ENCODE data around the gene MPZL2.

MPZL2 gene

GRCh38 chr11:118272001-118272400 lies 7.9 kb upstream of the MPZL2 start:
- TF ChIP-seq CTCF (conservative IDR thresholded peaks at IDR 0.05): no peak
- H3K27ac ChIP-seq: no peak overlapping the region; the same call in 1 of the 2 replicates

GRCh38 chr11:118267486-118267885 lies 3.4 kb upstream of the MPZL2 start:
- no peak overlapping the region for H3K27ac ChIP-seq
- no peak for TF ChIP-seq CTCF (conservative IDR thresholded peaks at IDR 0.05)

- no peak overlapping the region for H3K27ac ChIP-seq
- no peak for TF ChIP-seq CTCF (conservative IDR thresholded peaks at IDR 0.05)
Measured at GRCh38 chr11:118265954-118266353, 1.9 kb upstream of the MPZL2 start.

GRCh38 chr11:118264569-118265465 lies 720 bp upstream of the MPZL2 start:
- H3K27ac ChIP-seq: peak overlapping the region; percentile 85
- TF ChIP-seq CTCF (conservative IDR thresholded peaks at IDR 0.05): no peak; the same call in none of the 2 replicates

GRCh38 chr11:118263112-118263511 lies 985 bp downstream of the MPZL2 start:
- TF ChIP-seq CTCF (conservative IDR thresholded peaks at IDR 0.05): no peak
- H3K27ac ChIP-seq: peak overlapping the region; percentile 85

GRCh38 chr11:118260353-118260752 lies 3.7 kb downstream of the MPZL2 start:
- no peak overlapping the region for H3K27ac ChIP-seq
- no peak for TF ChIP-seq CTCF (conservative IDR thresholded peaks at IDR 0.05)

GRCh38 chr11:118259138-118259537 lies 5.0 kb downstream of the MPZL2 start:
- TF ChIP-seq CTCF (conservative IDR thresholded peaks at IDR 0.05): no peak
- H3K27ac ChIP-seq: no peak overlapping the region

All from VCaP (cell line).